WERI-Rb-1 (cell line): Measurements from ENCODE around the gene STXBP5.
A peak's percentile ranks its signal among the peaks of the same experiment; 100 is the strongest.

ENCODE experiments used
- DNase-seq: peaks from one replicate; pipeline ENCODE4 v3.0.0-alpha.2; 2020
- H3K27ac ChIP-seq: fragments of 250-450 bp; sonication (Bioruptor Pico); 2 replicates; pipeline ENCODE4 v1.5.1; 2020; ENCODE audit warnings: mild to moderate bottlenecking, moderate library complexity
- H3K27me3 ChIP-seq: fragments of 250-450 bp; sonication (Bioruptor Pico); 2 replicates; pipeline ENCODE4 v1.5.1; 2021; ENCODE audit warnings: mild to moderate bottlenecking, low read depth, moderate library complexity; ENCODE audit not compliant: insufficient read depth, severe bottlenecking
- H3K36me3 ChIP-seq: fragments of 250-450 bp; sonication (Bioruptor Pico); 2 replicates; pipeline ENCODE4 v1.5.1; 2020; ENCODE audit warnings: mild to moderate bottlenecking, moderate library complexity
- H3K4me3 ChIP-seq: 2 replicates; pipeline ENCODE4 v1.5.1; 2011; ENCODE audit warnings: low read depth, mild to moderate bottlenecking, control low read depth, low read length
- H3K9me3 ChIP-seq: fragments of 250-450 bp; sonication (Bioruptor Pico); 2 replicates; pipeline ENCODE4 v1.5.1; 2021; ENCODE audit warnings: mild to moderate bottlenecking, moderate library complexity; ENCODE audit not compliant: severe bottlenecking
- TF ChIP-seq, protein P1 (sequence below): IDR thresholded peaks from 2 replicates; pipeline ENCODE4 v1.5.1; 2011; ENCODE audit warnings: low read depth, mild to moderate bottlenecking, control low read depth, inconsistent platforms, low read length

STXBP5 gene

DNA sequence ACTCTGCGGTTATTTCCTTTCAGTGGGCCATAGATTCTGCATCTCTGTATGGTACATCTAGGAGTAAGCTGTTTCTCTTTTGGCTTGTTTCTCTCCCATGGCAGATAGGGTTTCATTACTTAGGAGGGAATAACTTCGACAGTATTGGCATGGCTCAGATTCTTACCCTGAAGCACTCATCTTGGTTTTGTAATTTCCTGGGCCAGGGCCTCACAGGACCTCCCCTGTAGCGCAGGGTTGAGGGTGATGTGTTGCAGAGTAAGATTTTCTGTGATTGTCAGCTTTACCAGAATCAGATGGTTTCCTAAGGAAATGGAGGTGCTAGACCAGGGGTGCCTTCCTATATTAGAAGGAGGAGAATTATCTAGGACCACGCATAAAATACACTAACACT lies 78.3 kb downstream of the STXBP5 start:
- H3K27me3 ChIP-seq: no peaks in the 10 kb centered on the region
- peaks cover 12% of the 10 kb centered on the region for H3K36me3 ChIP-seq
- H3K9me3 ChIP-seq: no peaks in the 10 kb centered on the region
- no peak for DNase-seq
- TF ChIP-seq, protein P1, sequence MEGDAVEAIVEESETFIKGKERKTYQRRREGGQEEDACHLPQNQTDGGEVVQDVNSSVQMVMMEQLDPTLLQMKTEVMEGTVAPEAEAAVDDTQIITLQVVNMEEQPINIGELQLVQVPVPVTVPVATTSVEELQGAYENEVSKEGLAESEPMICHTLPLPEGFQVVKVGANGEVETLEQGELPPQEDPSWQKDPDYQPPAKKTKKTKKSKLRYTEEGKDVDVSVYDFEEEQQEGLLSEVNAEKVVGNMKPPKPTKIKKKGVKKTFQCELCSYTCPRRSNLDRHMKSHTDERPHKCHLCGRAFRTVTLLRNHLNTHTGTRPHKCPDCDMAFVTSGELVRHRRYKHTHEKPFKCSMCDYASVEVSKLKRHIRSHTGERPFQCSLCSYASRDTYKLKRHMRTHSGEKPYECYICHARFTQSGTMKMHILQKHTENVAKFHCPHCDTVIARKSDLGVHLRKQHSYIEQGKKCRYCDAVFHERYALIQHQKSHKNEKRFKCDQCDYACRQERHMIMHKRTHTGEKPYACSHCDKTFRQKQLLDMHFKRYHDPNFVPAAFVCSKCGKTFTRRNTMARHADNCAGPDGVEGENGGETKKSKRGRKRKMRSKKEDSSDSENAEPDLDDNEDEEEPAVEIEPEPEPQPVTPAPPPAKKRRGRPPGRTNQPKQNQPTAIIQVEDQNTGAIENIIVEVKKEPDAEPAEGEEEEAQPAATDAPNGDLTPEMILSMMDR: no peak
- no peak overlapping the region for H3K27ac ChIP-seq
- H3K4me3 ChIP-seq: no peak overlapping the region

DNA sequence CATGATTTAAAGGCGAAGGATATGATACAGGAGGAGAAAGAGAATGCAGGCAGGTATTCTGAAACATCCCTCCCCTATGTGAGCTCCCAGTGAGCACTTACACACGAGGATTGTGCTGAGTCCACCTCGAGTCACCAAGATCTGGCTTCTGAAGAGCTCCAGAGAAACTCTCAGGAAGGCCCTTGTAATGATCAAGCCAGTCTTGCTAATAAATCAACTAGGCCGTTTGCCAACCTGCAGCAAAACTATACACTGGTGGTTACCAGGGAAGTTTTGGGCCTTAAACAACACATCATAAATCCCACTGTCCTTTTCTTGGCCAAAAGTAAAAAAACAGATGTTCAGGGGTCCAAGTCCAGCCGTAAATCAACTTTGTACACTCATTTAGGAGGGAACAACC lies 79.2 kb downstream of the STXBP5 start:
- H3K36me3 ChIP-seq: peaks cover 9% of the 10 kb centered on the region
- H3K27ac ChIP-seq: no peak overlapping the region
- no peaks in the 10 kb centered on the region for H3K27me3 ChIP-seq
- TF ChIP-seq, protein P1: no peak
- no peak for DNase-seq
- no peaks in the 10 kb centered on the region for H3K9me3 ChIP-seq
- no peak overlapping the region for H3K4me3 ChIP-seq

DNA sequence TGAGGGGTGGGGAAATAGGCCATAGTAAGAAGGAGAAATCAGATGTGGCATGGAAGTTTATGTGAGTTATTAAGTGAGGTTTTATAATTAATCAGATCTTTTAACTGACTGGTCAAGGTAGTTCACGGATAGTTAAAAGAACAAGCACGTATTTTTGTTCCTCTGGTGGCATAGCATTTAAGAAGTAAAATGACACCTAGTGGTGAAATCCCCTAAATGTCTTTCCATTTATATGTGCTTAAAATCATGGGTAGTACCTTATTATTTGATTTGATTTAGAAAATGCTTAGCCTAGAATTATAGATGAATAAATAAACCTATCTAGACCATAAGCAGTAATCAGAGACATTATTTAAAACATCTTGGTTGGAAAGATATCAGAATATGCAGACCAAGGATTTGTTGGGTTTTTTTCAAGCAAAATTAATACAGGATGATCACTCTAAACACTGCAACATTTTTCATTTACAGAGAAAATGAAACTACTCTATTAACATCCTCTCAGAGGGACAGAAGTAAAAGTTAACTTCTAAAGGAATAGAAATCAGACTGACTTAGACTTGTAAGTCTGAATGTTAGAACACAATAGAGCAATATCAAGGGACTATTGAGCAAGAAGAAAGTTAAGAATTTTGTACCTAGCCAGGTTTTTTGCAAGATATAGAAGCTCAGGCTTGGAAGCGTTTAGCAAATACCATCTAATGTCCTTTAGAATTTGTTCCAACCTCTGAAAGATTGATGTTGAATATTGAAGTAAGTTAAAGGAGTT lies 81.1 kb downstream of the STXBP5 start:
- peaks cover 3% of the 10 kb centered on the region for H3K36me3 ChIP-seq
- DNase-seq: no peak
- no peaks in the 10 kb centered on the region for H3K9me3 ChIP-seq
- H3K4me3 ChIP-seq: no peak overlapping the region
- H3K27ac ChIP-seq: no peak overlapping the region
- H3K27me3 ChIP-seq: no peaks in the 10 kb centered on the region
- TF ChIP-seq, protein P1: peak; percentile 11; the same call in 1 of the 2 replicates

DNA sequence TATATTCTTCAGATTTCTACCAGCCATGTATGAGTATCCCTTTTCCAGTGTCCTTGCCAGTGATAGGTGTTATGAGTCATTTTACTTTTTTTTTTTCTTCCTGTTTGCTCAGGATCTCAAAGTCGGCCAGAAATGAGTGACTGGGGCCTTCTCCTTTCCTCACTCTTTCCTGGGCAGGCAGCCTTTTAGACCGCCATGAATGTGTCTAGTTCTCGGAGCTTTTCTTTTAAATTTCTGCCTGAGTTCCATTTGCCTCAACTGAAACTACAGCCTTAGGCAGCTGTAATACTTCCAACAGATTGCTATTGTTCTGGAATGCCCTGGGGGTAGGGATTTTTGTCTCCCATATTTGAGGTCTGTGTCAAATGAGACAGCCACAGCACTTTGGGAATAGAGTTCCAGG lies 83.7 kb downstream of the STXBP5 start:
- no peak for DNase-seq
- Histone ChIP-seq H3K36me3 (no peaks in the 10 kb centered on the region), H3K27me3 (no peaks in the 10 kb centered on the region), H3K27ac (no peak overlapping the region), H3K4me3 (no peak overlapping the region), H3K9me3 (no peaks in the 10 kb centered on the region)
- TF ChIP-seq, protein P1: no peak

DNA sequence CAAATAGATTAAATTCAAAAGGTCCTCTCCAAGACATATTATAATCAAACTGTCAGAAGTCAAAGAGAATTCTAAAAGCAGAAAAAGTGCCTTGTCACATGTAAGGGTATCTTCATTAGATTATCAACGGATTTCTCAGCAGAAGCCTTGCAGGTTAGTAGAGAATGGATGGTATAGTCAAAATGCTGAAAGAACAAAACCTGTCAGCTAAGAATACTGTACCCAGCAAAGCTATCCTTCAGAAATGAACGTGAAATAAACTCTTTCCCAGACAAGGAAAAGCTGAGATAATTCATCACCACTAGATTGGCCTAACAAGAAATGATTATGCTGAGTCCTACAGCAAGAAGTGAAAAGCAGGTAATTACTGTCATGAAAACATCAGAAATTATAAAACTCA lies 92.9 kb downstream of the STXBP5 start:
- Histone ChIP-seq H3K27me3 (no peaks in the 10 kb centered on the region), H3K36me3 (no peaks in the 10 kb centered on the region), H3K4me3 (no peak overlapping the region), H3K27ac (no peak overlapping the region), H3K9me3 (no peaks in the 10 kb centered on the region)
- no peak for DNase-seq
- TF ChIP-seq, protein P1: no peak

DNA sequence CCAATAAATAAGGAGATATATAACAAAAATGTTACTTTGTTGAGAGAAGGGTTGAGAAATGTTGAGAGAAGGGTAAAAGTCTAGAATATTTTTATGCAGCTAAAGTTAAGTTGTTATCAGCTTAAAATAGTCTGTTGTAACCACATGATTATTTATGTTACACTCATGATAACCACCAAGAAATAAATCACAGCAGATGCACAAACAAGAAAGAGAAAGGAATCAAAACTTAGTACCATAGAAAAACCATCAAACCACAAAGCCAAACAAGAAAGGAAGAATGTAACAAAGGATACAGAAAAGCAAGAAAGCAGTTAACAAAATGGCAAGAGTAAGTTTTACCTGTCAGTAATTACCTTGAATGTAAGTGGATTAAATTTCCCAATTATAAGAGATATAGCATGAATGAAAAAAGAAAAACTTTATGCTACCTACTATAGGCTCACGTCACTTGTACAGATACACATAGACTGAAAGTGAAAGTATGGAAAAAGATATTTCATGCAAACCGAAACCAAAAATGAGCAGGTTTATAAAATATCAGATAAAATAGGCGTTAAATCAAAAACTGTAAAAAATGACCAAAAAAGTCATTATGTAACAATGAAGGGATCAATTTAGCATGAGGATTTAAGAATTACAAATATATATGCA lies 93.6 kb downstream of the STXBP5 start:
- Histone ChIP-seq H3K36me3 (no peaks in the 10 kb centered on the region), H3K27ac (no peak overlapping the region), H3K4me3 (no peak overlapping the region), H3K9me3 (no peaks in the 10 kb centered on the region), H3K27me3 (no peaks in the 10 kb centered on the region)
- TF ChIP-seq, protein P1: no peak
- DNase-seq: no peak
